Measurements from ENCODE around the gene FBRS.

Gene FBRS

DNA sequence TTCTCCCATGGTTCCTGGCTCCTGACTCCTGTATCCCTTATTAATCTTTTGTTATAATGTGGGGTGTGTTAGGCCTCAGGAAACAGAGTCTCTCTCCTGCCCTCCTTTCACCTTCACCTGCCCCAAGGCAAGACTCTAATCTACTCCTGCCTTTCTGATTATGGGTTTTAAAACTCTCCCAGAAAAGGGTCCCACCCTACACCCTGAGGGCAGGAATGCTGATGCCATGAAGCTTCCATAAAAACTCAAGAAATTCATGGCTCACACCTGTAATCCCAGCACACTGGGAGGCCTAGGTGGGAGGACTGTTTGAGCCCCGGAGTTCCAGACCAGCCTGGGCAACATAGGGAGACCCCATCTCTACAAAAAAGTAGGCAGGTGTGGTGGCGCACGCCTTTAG lies 22.1 kb downstream of the FBRS start (continued):
- TF ChIP-seq, protein P1, sequence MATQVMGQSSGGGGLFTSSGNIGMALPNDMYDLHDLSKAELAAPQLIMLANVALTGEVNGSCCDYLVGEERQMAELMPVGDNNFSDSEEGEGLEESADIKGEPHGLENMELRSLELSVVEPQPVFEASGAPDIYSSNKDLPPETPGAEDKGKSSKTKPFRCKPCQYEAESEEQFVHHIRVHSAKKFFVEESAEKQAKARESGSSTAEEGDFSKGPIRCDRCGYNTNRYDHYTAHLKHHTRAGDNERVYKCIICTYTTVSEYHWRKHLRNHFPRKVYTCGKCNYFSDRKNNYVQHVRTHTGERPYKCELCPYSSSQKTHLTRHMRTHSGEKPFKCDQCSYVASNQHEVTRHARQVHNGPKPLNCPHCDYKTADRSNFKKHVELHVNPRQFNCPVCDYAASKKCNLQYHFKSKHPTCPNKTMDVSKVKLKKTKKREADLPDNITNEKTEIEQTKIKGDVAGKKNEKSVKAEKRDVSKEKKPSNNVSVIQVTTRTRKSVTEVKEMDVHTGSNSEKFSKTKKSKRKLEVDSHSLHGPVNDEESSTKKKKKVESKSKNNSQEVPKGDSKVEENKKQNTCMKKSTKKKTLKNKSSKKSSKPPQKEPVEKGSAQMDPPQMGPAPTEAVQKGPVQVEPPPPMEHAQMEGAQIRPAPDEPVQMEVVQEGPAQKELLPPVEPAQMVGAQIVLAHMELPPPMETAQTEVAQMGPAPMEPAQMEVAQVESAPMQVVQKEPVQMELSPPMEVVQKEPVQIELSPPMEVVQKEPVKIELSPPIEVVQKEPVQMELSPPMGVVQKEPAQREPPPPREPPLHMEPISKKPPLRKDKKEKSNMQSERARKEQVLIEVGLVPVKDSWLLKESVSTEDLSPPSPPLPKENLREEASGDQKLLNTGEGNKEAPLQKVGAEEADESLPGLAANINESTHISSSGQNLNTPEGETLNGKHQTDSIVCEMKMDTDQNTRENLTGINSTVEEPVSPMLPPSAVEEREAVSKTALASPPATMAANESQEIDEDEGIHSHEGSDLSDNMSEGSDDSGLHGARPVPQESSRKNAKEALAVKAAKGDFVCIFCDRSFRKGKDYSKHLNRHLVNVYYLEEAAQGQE (tag by site-specific recombination; IDR thresholded peaks at IDR 0.05), result no peak
- TF ChIP-seq SALL2 (tag by site-specific recombination; IDR thresholded peaks at IDR 0.05; ENCODE audit: borderline replicate concordance), result no peak
- TF ChIP-seq ZNF555 (tag by site-specific recombination; conservative IDR thresholded peaks at IDR 0.05), result no peak
- TF ChIP-seq, protein P2, sequence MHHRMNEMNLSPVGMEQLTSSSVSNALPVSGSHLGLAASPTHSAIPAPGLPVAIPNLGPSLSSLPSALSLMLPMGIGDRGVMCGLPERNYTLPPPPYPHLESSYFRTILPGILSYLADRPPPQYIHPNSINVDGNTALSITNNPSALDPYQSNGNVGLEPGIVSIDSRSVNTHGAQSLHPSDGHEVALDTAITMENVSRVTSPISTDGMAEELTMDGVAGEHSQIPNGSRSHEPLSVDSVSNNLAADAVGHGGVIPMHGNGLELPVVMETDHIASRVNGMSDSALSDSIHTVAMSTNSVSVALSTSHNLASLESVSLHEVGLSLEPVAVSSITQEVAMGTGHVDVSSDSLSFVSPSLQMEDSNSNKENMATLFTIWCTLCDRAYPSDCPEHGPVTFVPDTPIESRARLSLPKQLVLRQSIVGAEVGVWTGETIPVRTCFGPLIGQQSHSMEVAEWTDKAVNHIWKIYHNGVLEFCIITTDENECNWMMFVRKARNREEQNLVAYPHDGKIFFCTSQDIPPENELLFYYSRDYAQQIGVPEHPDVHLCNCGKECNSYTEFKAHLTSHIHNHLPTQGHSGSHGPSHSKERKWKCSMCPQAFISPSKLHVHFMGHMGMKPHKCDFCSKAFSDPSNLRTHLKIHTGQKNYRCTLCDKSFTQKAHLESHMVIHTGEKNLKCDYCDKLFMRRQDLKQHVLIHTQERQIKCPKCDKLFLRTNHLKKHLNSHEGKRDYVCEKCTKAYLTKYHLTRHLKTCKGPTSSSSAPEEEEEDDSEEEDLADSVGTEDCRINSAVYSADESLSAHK (tag by site-specific recombination; IDR thresholded peaks at IDR 0.05), result no peak
- no peak for TF ChIP-seq HIC1 (tag by site-specific recombination; IDR thresholded peaks at IDR 0.05)
- TF ChIP-seq ZNF211 (tag by site-specific recombination; IDR thresholded peaks at IDR 0.05; ENCODE audit: low read depth), result no peak
- no peak for TF ChIP-seq ZNF785 (tag by site-specific recombination; IDR thresholded peaks at IDR 0.05)
- TF ChIP-seq ZNF37A (tag by site-specific recombination; IDR thresholded peaks at IDR 0.05), result no peak

DNA sequence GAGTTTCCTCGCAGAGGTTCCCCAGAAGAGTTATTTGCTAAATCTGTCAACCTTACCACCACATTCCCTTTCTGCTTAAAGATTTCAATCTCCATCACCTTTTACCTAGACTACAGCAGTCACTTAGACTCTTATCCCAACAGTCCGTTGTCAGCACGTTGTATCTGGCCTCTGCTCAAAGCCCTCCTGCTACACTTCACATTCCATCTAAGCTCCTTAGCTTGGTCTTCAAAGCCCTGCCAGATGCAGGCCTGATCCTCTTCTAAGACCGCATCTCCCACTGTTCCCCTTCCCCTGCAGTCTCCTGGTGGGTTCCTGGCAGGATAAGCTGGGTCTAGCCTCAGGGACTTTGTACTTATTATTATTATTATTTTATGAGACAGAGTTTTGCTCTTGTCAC lies 30.5 kb downstream of the FBRS start:
- no peak overlapping the region for H3K27ac ChIP-seq (ENCODE audit: extremely low read depth, low read depth, low read length)
- H3K36me3 ChIP-seq (ENCODE audit: control insufficient read depth in 2 of 2, insufficient read depth in 1 of 2, low read length in 2 of 2), result no peaks in the 10 kb centered on the region; a peak in 1 of 3 replicates
- no peak overlapping the region for H3K4me3 ChIP-seq (ENCODE audit: low read depth, low read length)
- H3K9me3 ChIP-seq (ENCODE audit: control insufficient read depth, insufficient read depth, low read depth, low read length), result no peaks in the 10 kb centered on the region
- TF ChIP-seq ZBTB17 (tag by site-specific recombination; IDR thresholded peaks at IDR 0.05) (0 out of 2 replicates have a peak, but pooled peaks have one; percentile 27), ZSCAN4 (tag by site-specific recombination; IDR thresholded peaks at IDR 0.05) (no peak), ZNF747 (tag by site-specific recombination; IDR thresholded peaks at IDR 0.05) (no peak)
- H3K4me1 ChIP-seq (ENCODE audit: control insufficient read depth, insufficient read depth, low read length), result no peaks in the 10 kb centered on the region
- POLR2A ChIA-PET, result interaction anchor here (0.8 to 1.2 kb wide), 3 partner anchors 8 to 214 kb away, joined by 3 to 4 read pairs (median 3); no protein-coding TSS in a partner anchor
- CTCF ChIA-PET, result interaction anchor here (1.1 to 2.0 kb wide), 2 partner anchors 9 to 16 kb away, joined by 3 to 6 read pairs; no protein-coding TSS in a partner anchor

DNA sequence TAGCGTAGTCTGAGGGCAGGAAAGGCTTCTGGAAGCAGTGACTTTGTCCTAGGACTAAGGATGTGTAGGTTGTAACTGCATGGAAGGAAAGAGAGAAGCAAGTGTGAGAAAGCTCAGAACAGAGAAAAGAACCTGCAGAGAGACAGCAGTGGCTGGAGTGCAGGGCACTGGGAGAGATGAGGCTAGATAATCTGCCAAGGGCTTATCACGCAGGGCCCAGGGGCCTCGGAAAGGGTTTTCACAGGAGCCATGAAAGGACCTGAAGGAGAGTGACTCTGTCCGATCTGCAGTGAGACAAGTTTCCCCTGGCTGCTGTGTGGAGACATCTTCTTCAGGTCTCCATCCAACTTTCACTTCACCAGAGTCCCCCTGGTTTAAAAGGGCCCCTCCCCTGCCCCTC lies 33.7 kb downstream of the FBRS start:
- ChIA-PET CTCF (interaction anchor here (0.7 to 3.3 kb wide), 4 partner anchors 8 to 262 kb away, joined by 3 to 28 read pairs (median 4); partner anchors contain the start of genes DCTPP1 and FBRS), POLR2A (interaction anchor here (1.2 kb wide), 1 partner anchor 33 kb away, joined by 3 read pairs; no protein-coding TSS in a partner anchor)
- Histone ChIP-seq H3K36me3 (ENCODE audit: control insufficient read depth in 2 of 2, insufficient read depth in 1 of 2, low read length in 2 of 2) (no peaks in the 10 kb centered on the region; a peak in 1 of 3 replicates), H3K4me1 (ENCODE audit: control insufficient read depth, insufficient read depth, low read length) (no peaks in the 10 kb centered on the region), H3K27ac (ENCODE audit: extremely low read depth, low read depth, low read length) (no peak overlapping the region), H3K4me3 (ENCODE audit: low read depth, low read length) (no peak overlapping the region), H3K9me3 (ENCODE audit: control insufficient read depth, insufficient read depth, low read depth, low read length) (no peaks in the 10 kb centered on the region)
- TF ChIP-seq ZFHX2 (tag by site-specific recombination; conservative IDR thresholded peaks at IDR 0.05), result no peak
- no peak for TF ChIP-seq KLF9 (tag by site-specific recombination; IDR thresholded peaks at IDR 0.05; ENCODE audit: low read depth)
- TF ChIP-seq ZBTB1 (tag by site-specific recombination; IDR thresholded peaks at IDR 0.05), result no peak
- TF ChIP-seq, protein P1 (tag by site-specific recombination; IDR thresholded peaks at IDR 0.05), result no peak
- TF ChIP-seq ZNF354C (tag by site-specific recombination; IDR thresholded peaks at IDR 0.05; ENCODE audit: borderline replicate concordance, low read depth), result no peak
- no peak for TF ChIP-seq ZNF626 (tag by site-specific recombination; IDR thresholded peaks at IDR 0.05)
- TF ChIP-seq ZNF341 (tag by site-specific recombination; IDR thresholded peaks at IDR 0.05; ENCODE audit: low read depth), result no peak
- TF ChIP-seq ZNF660 (tag by site-specific recombination; IDR thresholded peaks at IDR 0.05), result no peak
- no peak for TF ChIP-seq ZNF473 (tag by site-specific recombination; IDR thresholded peaks at IDR 0.05)

All from HEK293 (cell line).